Kidney capillary endothelial cell (primary cell): Measurements from ENCODE around the gene UQCR10.
A peak's percentile ranks its signal among the peaks of the same experiment; 100 is the strongest.

Source experiments
- DNase-seq: peaks from one replicate; pipeline ENCODE4 v3.0.0-alpha.2; 2018; ENCODE audit warnings: low spot score

Gene UQCR10

GRCh38 chr22:29767171-29768051 lies at the start of gene UQCR10:
Gene UQCR10 (plus strand): TSS chr22:29767369. CDS start chr22:29767399, 30 bp downstream.
- peak; percentile 92 for DNase-seq

GRCh38 chr22:29717789-29718188 lies 49.4 kb upstream of the UQCR10 start:
- DNase-seq = no peak

GRCh38 chr22:29718949-29719898 lies 47.9 kb upstream of the UQCR10 start:
- DNase-seq = no peak

GRCh38 chr22:29719899-29720645 lies 47.1 kb upstream of the UQCR10 start, which contains the start of gene CABP7:
Gene CABP7 (plus strand): TSS chr22:29720003. CDS start chr22:29720425, 422 bp downstream.
- no peak for DNase-seq

GRCh38 chr22:29720811-29721323 lies 46.3 kb upstream of the UQCR10 start:
- DNase-seq = no peak

GRCh38 chr22:29722151-29722550 lies 45.0 kb upstream of the UQCR10 start:
- DNase-seq = no peak

GRCh38 chr22:29722587-29722986 lies 44.6 kb upstream of the UQCR10 start:
- DNase-seq = no peak

- DNase-seq = no peak
Measured at GRCh38 chr22:29723766-29724165, 43.4 kb upstream of the UQCR10 start.

- no peak for DNase-seq
Measured at GRCh38 chr22:29724843-29725242, 42.3 kb upstream of the UQCR10 start.

GRCh38 chr22:29726106-29726505 lies 41.1 kb upstream of the UQCR10 start:
- no peak for DNase-seq

GRCh38 chr22:29726512-29727130 lies 40.5 kb upstream of the UQCR10 start:
- no peak for DNase-seq

- DNase-seq = peak; percentile 17
Measured at GRCh38 chr22:29727131-29727523, 40.0 kb upstream of the UQCR10 start.

- DNase-seq = no peak
Measured at GRCh38 chr22:29729161-29729560, 38.0 kb upstream of the UQCR10 start.

GRCh38 chr22:29731058-29731850 lies 35.9 kb upstream of the UQCR10 start:
- no peak for DNase-seq

- DNase-seq = no peak
Measured at GRCh38 chr22:29732883-29733282, 34.3 kb upstream of the UQCR10 start.

GRCh38 chr22:29733362-29734201 lies 33.6 kb upstream of the UQCR10 start:
- no peak for DNase-seq

GRCh38 chr22:29734406-29734805 lies 32.8 kb upstream of the UQCR10 start:
- no peak for DNase-seq

- DNase-seq = no peak
Measured at GRCh38 chr22:29734838-29735237, 32.3 kb upstream of the UQCR10 start.

GRCh38 chr22:29735416-29735815 lies 31.8 kb upstream of the UQCR10 start:
- DNase-seq = no peak
